Measurements from ENCODE around the gene UBR7. TPM values are rescaled to one million over a fixed set of nuclear protein-coding genes. Genes with fewer than 3 reads are reported as not detected.
"Not testable (repeated sequence)": the region's sequence is repeated elsewhere in the genome, so short reads cannot be mapped to it uniquely, and the experiment has no call there.

UBR7 gene
- total and polyA plus RNA-seq, 3 experiments from 2014 or later = 31.7 to 42.3 (median 39.4) TPM

GRCh38 chr14:93168610-93169009, 38.4 kb upstream of the UBR7 start:
- not testable (repeated sequence) for H3K4me3 Mint-ChIP-seq; H3K4me1 ChIP-seq (ENCODE audit: insufficient read depth, low read length); DNase-seq; H3K36me3 Mint-ChIP-seq; H3K27me3 Mint-ChIP-seq; H3K4me1 Mint-ChIP-seq; H3K27ac ChIP-seq (ENCODE audit: low read depth, low read length); H3K27ac Mint-ChIP-seq; H3K27me3 ChIP-seq (ENCODE audit: insufficient read depth, low read length, poor library complexity, severe bottlenecking); H3K4me3 ChIP-seq (ENCODE audit: low read length); H3K36me3 ChIP-seq (ENCODE audit: insufficient read depth, low read length); H3K9me3 Mint-ChIP-seq; H3K9me3 ChIP-seq (ENCODE audit: low read length)
- ChIA-PET CTCF (interaction anchor here (0.7 kb wide), 1 partner anchor 36 kb away, joined by 6 read pairs; no protein-coding TSS in a partner anchor), POLR2A (interaction anchor here (1.2 kb wide), 1 partner anchor 16 kb away, joined by 3 read pairs; the partner anchor contains the start of genes LYSET and MOAP1)

GRCh38 chr14:93169619-93170018, 37.4 kb upstream of the UBR7 start:
- H3K4me3 Mint-ChIP-seq; H3K4me1 Mint-ChIP-seq; DNase-seq; H3K27ac ChIP-seq (ENCODE audit: low read depth, low read length); H3K36me3 ChIP-seq (ENCODE audit: insufficient read depth, low read length); H3K36me3 Mint-ChIP-seq; H3K9me3 ChIP-seq (ENCODE audit: low read length); H3K27me3 ChIP-seq (ENCODE audit: insufficient read depth, low read length, poor library complexity, severe bottlenecking); CTCF ChIA-PET; POLR2A ChIA-PET; H3K27me3 Mint-ChIP-seq; H3K9me3 Mint-ChIP-seq; H3K4me1 ChIP-seq (ENCODE audit: insufficient read depth, low read length); H3K4me3 ChIP-seq (ENCODE audit: low read length); H3K27ac Mint-ChIP-seq: not testable (repeated sequence)

GRCh38 chr14:93170141-93170540, 36.9 kb upstream of the UBR7 start:
- H3K9me3 ChIP-seq (ENCODE audit: low read length); H3K4me1 Mint-ChIP-seq; POLR2A ChIA-PET; H3K27ac ChIP-seq (ENCODE audit: low read depth, low read length); H3K9me3 Mint-ChIP-seq; H3K27me3 ChIP-seq (ENCODE audit: insufficient read depth, low read length, poor library complexity, severe bottlenecking); H3K4me1 ChIP-seq (ENCODE audit: insufficient read depth, low read length); H3K36me3 Mint-ChIP-seq; H3K36me3 ChIP-seq (ENCODE audit: insufficient read depth, low read length); H3K27ac Mint-ChIP-seq; H3K4me3 ChIP-seq (ENCODE audit: low read length); CTCF ChIA-PET; DNase-seq; H3K27me3 Mint-ChIP-seq; H3K4me3 Mint-ChIP-seq: not testable (repeated sequence)

- Histone ChIP-seq H3K4me3 (ENCODE audit: low read length) (no peak overlapping the region), H3K36me3 (ENCODE audit: insufficient read depth, low read length) (no peaks in the 10 kb centered on the region), H3K27ac (ENCODE audit: low read depth, low read length) (no peak overlapping the region), H3K4me1 (ENCODE audit: insufficient read depth, low read length) (no peaks in the 10 kb centered on the region), H3K27me3 (ENCODE audit: insufficient read depth, low read length, poor library complexity, severe bottlenecking) (no peaks in the 10 kb centered on the region), H3K9me3 (ENCODE audit: low read length) (no peaks in the 10 kb centered on the region)
- H3K27ac Mint-ChIP-seq = peak overlapping the region in 1 of 8 donors; percentile 38
- POLR2A ChIA-PET = no interaction called here
- CTCF ChIA-PET = no interaction called here
- peaks cover 0 to 1% of the 10 kb centered on the region in 2 donors for H3K27me3 Mint-ChIP-seq
- DNase-seq = no peak
- no peaks in the 10 kb centered on the region for H3K4me1 Mint-ChIP-seq
- H3K9me3 Mint-ChIP-seq = no peaks in the 10 kb centered on the region
- no peak overlapping the region for H3K4me3 Mint-ChIP-seq
- no peaks in the 10 kb centered on the region for H3K36me3 Mint-ChIP-seq
Measured at GRCh38 chr14:93171376-93171775, 35.7 kb upstream of the UBR7 start.

GRCh38 chr14:93173943-93174395, 33.1 kb upstream of the UBR7 start:
- Histone ChIP-seq H3K36me3 (ENCODE audit: insufficient read depth, low read length) (no peaks in the 10 kb centered on the region), H3K9me3 (ENCODE audit: low read length) (no peaks in the 10 kb centered on the region), H3K27ac (ENCODE audit: low read depth, low read length) (no peak overlapping the region), H3K4me1 (ENCODE audit: insufficient read depth, low read length) (no peaks in the 10 kb centered on the region), H3K27me3 (ENCODE audit: insufficient read depth, low read length, poor library complexity, severe bottlenecking) (no peaks in the 10 kb centered on the region), H3K4me3 (ENCODE audit: low read length) (no peak overlapping the region)
- Mint-ChIP-seq H3K36me3 (no peaks in the 10 kb centered on the region), H3K27me3 (peaks cover 0 to 1% of the 10 kb centered on the region in 2 donors), H3K4me3 (no peak overlapping the region), H3K9me3 (no peaks in the 10 kb centered on the region), H3K27ac (no peak overlapping the region), H3K4me1 (peaks cover 0 to 4% (median 3%) of the 10 kb centered on the region in 3 donors)
- DNase-seq = no peak
- ChIA-PET CTCF (interaction anchor here (0.8 to 1.0 kb wide), 2 partner anchors 59 to 60 kb away, joined by 3 read pairs; no protein-coding TSS in a partner anchor), POLR2A (no interaction called here)

- H3K9me3 ChIP-seq (ENCODE audit: low read length); POLR2A ChIA-PET; H3K36me3 ChIP-seq (ENCODE audit: insufficient read depth, low read length); H3K27ac ChIP-seq (ENCODE audit: low read depth, low read length); H3K36me3 Mint-ChIP-seq; H3K27me3 Mint-ChIP-seq; H3K4me1 ChIP-seq (ENCODE audit: insufficient read depth, low read length); H3K9me3 Mint-ChIP-seq; H3K27ac Mint-ChIP-seq; DNase-seq; H3K4me3 ChIP-seq (ENCODE audit: low read length); H3K4me3 Mint-ChIP-seq; H3K4me1 Mint-ChIP-seq; H3K27me3 ChIP-seq (ENCODE audit: insufficient read depth, low read length, poor library complexity, severe bottlenecking): not testable (repeated sequence)
- CTCF ChIA-PET = interaction anchor here (0.8 to 1.0 kb wide), 2 partner anchors 60 to 61 kb away, joined by 3 read pairs; no protein-coding TSS in a partner anchor
Measured at GRCh38 chr14:93174731-93175130, 32.3 kb upstream of the UBR7 start.

GRCh38 chr14:93175492-93175891, 31.6 kb upstream of the UBR7 start:
- POLR2A ChIA-PET = no interaction called here
- Histone ChIP-seq H3K4me3 (ENCODE audit: low read length) (no peak overlapping the region), H3K27me3 (ENCODE audit: insufficient read depth, low read length, poor library complexity, severe bottlenecking) (no peaks in the 10 kb centered on the region), H3K9me3 (ENCODE audit: low read length) (no peaks in the 10 kb centered on the region), H3K27ac (ENCODE audit: low read depth, low read length) (no peak overlapping the region), H3K4me1 (ENCODE audit: insufficient read depth, low read length) (no peaks in the 10 kb centered on the region), H3K36me3 (ENCODE audit: insufficient read depth, low read length) (no peaks in the 10 kb centered on the region)
- no peak for DNase-seq
- no peak overlapping the region for H3K4me3 Mint-ChIP-seq
- peaks cover 0 to 1% of the 10 kb centered on the region in 2 donors for H3K27me3 Mint-ChIP-seq
- H3K36me3 Mint-ChIP-seq = no peaks in the 10 kb centered on the region
- CTCF ChIA-PET = interaction anchor here (1.3 to 1.5 kb wide), 2 partner anchors 9 to 60 kb away, joined by 3 to 7 read pairs; partner anchors contain the start of genes LYSET and MOAP1
- H3K4me1 Mint-ChIP-seq = peaks cover 0 to 4% (median 3%) of the 10 kb centered on the region in 3 donors
- H3K9me3 Mint-ChIP-seq = no peaks in the 10 kb centered on the region
- no peak overlapping the region for H3K27ac Mint-ChIP-seq

GRCh38 chr14:93183596-93184317, 23.3 kb upstream of the UBR7 start:
- H3K36me3 ChIP-seq (ENCODE audit: insufficient read depth, low read length) = peaks cover 15% of the 10 kb centered on the region
- Mint-ChIP-seq H3K4me1 (peaks cover 30 to 45% (median 42%) of the 10 kb centered on the region in 3 donors), H3K9me3 (no peaks in the 10 kb centered on the region), H3K27ac (peak overlapping the region; percentile 90 to 98 (median 94)), H3K4me3 (peak overlapping the region; percentile 85 to 95 (median 88)), H3K27me3 (no peaks in the 10 kb centered on the region), H3K36me3 (peaks cover 0 to 42% (median 3%) of the 10 kb centered on the region in 3 donors)
- ChIA-PET CTCF (interaction anchor here (1.1 to 4.6 kb wide), 4 partner anchors 8 to 77 kb away, joined by 3 to 33 read pairs (median 18); partner anchors contain the start of genes GON7 and UBR7), POLR2A (interaction anchor here (2.2 to 2.3 kb wide), 2 partner anchors 23 to 69 kb away, joined by 36 read pairs; partner anchors contain the start of genes GON7, ITPK1 and UBR7)
- peak overlapping the region; percentile 98 for H3K27ac ChIP-seq (ENCODE audit: low read depth, low read length)
- peak overlapping the region; percentile 95 for H3K4me3 ChIP-seq (ENCODE audit: low read length)
- DNase-seq = no peak
- H3K27me3 ChIP-seq (ENCODE audit: insufficient read depth, low read length, poor library complexity, severe bottlenecking) = no peaks in the 10 kb centered on the region
- H3K9me3 ChIP-seq (ENCODE audit: low read length) = no peaks in the 10 kb centered on the region
- H3K4me1 ChIP-seq (ENCODE audit: insufficient read depth, low read length) = peaks cover 31% of the 10 kb centered on the region
